Stomach smooth muscle (tissue), 2 donors: ENCODE data around the gene SLC46A1.

Source experiments
- H3K27ac ChIP-seq: one replicate; pipeline ENCODE4 v1.7.0; 2013; ENCODE audit warnings: mild to moderate bottlenecking, low read length, inconsistent platforms
- H3K27me3 ChIP-seq, 2 donors: one replicate each; pipeline ENCODE4 v1.7.0; 2013; ENCODE audit warnings: low read length in 2 of 2; ENCODE audit not compliant: insufficient read depth in 2 of 2, control insufficient read depth in 1 of 2
- H3K36me3 ChIP-seq, 2 donors: one replicate each; pipeline ENCODE4 v1.7.0; 2013; ENCODE audit warnings: low read length in 2 of 2; ENCODE audit not compliant: control insufficient read depth in 2 of 2, insufficient read depth in 2 of 2
- H3K4me1 ChIP-seq: one replicate; pipeline ENCODE4 v1.7.0; 2013; ENCODE audit warnings: low read length; ENCODE audit not compliant: control insufficient read depth, insufficient read depth
- H3K4me3 ChIP-seq, 2 donors: one replicate each; pipeline ENCODE4 v1.7.0; 2013; ENCODE audit warnings: low read length in 2 of 2
- H3K9ac ChIP-seq, 2 donors: one replicate each; pipeline ENCODE4 v1.7.0; 2013; ENCODE audit warnings: low read length in 2 of 2, mild to moderate bottlenecking in 1 of 2
- H3K9me3 ChIP-seq, 2 donors: one replicate each; pipeline ENCODE4 v1.7.0; 2013; ENCODE audit warnings: low read length in 2 of 2; ENCODE audit not compliant: control insufficient read depth in 2 of 2
- donor health status: healthy.
- donor health status: Pancreatic carcinoma.

The SLC46A1 gene

DNA sequence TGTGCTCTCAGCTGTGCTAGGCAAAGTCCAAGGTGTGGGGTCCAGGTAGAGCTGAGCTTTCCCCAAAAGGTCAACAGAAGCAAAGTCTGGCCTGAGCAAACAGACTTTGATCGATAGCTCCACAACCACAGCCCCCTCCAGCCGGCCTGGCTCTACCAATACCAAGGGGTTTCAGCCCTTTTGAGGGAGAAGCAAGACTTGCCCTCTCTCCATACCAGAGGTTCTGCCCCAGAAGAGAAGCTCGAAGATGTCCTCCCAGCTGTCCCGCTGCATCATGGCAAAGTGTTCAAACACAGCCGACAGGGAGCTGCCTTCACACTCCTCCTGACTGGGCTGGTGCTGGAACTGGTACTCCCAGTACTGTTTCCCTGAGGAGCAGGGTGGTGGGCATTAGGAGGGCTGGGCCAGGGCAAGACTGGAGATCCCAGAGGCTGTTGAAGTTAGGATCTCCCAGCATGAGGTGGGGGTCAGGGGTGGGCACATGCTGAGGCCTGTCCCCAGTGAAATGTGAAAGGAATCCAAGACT is 37.6 kb downstream of the SLC46A1 start:
- no peak overlapping the region for H3K27ac ChIP-seq

DNA sequence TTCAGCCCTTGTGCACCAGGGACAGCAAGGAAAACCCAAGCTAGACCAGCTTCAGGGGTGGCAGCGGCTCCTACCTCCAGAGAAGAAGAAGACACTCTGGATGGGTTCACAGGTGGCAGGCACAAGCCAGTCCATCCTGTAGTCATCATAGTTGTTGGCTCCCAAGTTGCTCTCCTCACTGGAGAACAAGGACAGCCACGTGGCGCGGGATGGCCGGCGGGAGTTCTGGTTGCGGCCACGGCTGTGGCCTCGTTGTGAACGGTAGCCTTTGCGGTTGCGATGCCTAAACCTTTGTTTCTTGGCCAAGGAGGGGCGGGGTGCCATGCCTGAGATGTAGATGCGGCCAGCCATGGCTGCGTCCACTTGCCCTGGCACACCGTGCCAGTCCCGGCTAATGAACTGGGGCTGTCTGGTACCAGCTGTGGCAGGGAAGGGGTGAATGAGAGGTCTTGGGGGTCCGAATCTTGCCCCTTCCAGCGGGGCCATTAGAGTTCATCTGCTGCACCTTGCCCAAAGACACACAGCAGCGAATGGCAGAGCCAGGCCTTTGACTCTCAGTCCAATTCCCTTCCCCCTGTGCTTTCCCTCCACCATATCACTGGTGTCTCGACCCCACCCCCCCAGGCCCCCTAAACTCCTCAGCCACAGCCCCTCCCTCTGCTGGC is 38.2 kb downstream of the SLC46A1 start:
- no peaks in the 10 kb centered on the region for H3K27me3 ChIP-seq
- H3K4me1 ChIP-seq: peaks cover 17% of the 10 kb centered on the region
- no peak overlapping the region for H3K27ac ChIP-seq
- no peak overlapping the region for H3K4me3 ChIP-seq
- no peaks in the 10 kb centered on the region for H3K9me3 ChIP-seq
- no peak overlapping the region for H3K9ac ChIP-seq
- peaks cover 13 to 17% of the 10 kb centered on the region in 2 donors for H3K36me3 ChIP-seq

More for the DNA sequence above, 37.6 kb downstream of the SLC46A1 start:
- H3K9ac ChIP-seq: no peak overlapping the region
- no peak overlapping the region for H3K4me3 ChIP-seq
- H3K4me1 ChIP-seq: peaks cover 23% of the 10 kb centered on the region
- peaks cover 7 to 12% of the 10 kb centered on the region in 2 donors for H3K36me3 ChIP-seq
- no peaks in the 10 kb centered on the region for H3K27me3 ChIP-seq
- no peaks in the 10 kb centered on the region for H3K9me3 ChIP-seq

DNA sequence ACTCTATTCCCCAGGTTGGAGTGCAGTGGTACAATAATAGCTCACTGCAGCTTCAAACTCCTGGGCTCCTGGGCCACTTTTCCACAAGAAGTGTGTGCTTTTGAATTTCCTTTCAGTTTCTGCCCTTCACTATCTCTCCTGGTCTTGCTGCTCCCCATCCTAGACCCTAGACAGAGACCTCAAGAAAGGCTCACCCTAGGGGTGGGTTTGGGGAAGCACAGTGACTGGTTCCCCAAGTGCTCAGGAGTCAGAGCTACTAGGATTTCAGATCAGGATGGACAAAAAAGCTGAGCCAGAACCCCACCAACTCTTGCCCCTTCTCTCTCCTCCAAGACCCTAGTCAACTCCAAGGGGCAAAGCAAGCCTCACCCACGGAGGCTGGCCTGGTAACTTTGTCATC is 39.4 kb downstream of the SLC46A1 start:
- Histone ChIP-seq H3K4me3 (no peak overlapping the region), H3K4me1 (peaks cover 7% of the 10 kb centered on the region), H3K27me3 (no peaks in the 10 kb centered on the region), H3K9me3 (no peaks in the 10 kb centered on the region), H3K36me3 (peaks cover 18 to 26% of the 10 kb centered on the region in 2 donors), H3K27ac (no peak overlapping the region), H3K9ac (no peak overlapping the region)

DNA sequence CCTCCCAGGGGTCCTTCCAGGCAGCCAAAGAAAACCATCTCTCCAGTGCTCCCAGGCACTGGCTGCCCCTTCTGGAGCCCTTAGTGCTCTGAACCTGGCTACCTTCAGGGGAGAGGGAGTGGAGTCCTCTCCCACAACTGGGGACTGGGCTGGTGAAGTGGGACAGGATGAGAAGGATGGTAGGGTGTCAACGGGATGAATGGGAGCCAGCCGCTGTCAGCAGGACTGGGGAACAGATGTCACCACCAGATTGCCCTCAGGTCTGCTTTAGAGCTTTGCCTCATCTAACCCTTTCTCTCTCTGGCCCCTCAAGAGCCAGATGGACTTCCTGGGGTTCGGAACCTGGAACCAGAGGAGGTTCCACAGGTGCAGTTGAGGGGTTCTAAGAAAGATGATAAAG is 40.5 kb downstream of the SLC46A1 start:
- Histone ChIP-seq H3K27ac (no peak overlapping the region), H3K4me1 (no peaks in the 10 kb centered on the region), H3K27me3 (no peaks in the 10 kb centered on the region), H3K9me3 (no peaks in the 10 kb centered on the region), H3K9ac (no peak overlapping the region), H3K4me3 (no peak overlapping the region), H3K36me3 (peaks cover 29 to 37% of the 10 kb centered on the region in 2 donors)

DNA sequence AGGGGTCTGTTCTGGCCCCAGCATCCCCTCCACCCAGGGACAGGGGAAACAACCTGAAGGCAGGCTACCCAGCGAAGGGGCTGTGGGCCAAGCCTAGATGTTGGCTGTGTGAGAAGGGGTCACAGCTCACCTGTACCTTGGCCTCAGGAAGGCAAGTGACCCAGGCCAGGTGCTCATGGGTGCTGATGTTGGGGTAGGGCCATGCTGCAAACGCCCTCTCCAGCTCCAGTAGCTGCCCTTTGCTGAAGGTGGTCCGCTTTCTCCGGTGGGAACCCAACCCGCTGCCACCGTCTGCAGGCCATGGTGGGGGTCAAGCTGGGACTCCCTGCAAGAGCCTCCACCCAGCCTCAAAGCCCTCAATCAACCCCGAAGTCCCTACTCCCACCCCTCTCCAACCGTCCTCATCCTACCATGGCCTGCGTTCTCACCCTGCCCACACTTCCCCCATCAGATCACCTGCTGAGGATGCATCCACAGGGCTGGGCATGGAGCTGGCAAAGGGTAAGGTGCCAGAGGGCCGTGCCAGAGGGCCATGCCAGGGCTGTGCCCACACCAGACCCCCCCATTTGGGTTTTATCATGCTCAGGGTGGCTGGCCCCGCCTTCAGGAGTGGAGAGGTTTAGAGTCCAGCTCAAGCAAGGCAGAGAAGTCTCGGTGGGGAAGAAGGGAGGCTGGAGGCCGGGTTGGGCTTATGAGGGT is 41.2 kb downstream of the SLC46A1 start, which contains the start of gene SEBOX:
TSS of gene SEBOX (minus strand) at position 535 of the 699 bp plus-strand sequence. CDS start at position 487, 48 bp downstream.
- H3K36me3 ChIP-seq: peaks cover 34 to 42% of the 10 kb centered on the region in 2 donors
- no peaks in the 10 kb centered on the region for H3K9me3 ChIP-seq
- no peak within 1 kb of the TSS for H3K27ac ChIP-seq
- H3K27me3 ChIP-seq: no peaks in the 10 kb centered on the region
- no peak within 1 kb of the TSS for H3K9ac ChIP-seq
- no peaks in the 10 kb centered on the region for H3K4me1 ChIP-seq
- H3K4me3 ChIP-seq: no peak within 1 kb of the TSS

DNA sequence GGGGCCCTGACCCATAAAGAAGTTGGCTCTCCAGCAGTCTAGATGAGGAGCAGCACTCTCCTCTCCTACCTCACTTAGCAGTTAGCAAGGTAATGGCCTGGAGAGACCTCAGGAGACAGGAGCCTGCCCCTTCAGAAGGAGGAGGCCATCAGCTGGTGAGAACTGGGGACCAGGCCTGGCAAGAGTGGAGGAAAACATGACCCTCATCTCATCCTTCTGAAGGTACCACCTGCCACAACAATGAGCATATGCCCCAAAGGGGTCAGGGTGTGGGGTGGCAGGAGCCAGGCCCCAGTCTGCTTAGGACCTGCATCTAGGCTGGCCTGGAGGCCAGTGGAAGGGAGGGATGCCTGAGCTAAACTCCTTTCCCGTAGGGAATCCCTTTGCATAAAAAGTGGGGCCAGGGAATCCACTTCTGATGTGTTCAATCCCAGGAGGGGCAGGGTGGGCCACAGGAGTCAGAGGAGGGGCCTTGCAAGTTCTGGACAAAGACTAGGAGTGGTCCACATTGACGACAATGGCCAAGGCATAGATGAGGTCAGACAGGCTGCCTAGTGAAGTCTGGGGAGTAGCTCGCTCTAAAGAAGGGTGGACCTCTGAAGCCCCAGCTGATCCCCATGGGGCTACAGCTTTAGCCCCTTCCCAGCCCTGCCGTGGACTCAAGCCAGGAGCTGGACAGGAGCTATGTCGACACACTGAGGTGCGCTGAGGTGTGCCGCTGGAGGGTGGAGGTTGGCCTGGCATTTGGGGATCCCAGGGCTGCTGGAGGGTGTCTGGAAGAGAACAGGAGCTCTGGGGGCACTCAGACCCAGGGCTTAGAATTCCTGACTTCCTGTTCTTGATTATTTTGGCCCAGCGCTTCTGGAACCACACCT is 42.0 kb downstream of the SLC46A1 start:
- H3K9me3 ChIP-seq: no peaks in the 10 kb centered on the region
- no peak overlapping the region for H3K27ac ChIP-seq
- no peak overlapping the region for H3K9ac ChIP-seq
- H3K36me3 ChIP-seq: peaks cover 37 to 42% of the 10 kb centered on the region in 2 donors
- H3K4me1 ChIP-seq: no peaks in the 10 kb centered on the region
- no peaks in the 10 kb centered on the region for H3K27me3 ChIP-seq
- H3K4me3 ChIP-seq: no peak overlapping the region

DNA sequence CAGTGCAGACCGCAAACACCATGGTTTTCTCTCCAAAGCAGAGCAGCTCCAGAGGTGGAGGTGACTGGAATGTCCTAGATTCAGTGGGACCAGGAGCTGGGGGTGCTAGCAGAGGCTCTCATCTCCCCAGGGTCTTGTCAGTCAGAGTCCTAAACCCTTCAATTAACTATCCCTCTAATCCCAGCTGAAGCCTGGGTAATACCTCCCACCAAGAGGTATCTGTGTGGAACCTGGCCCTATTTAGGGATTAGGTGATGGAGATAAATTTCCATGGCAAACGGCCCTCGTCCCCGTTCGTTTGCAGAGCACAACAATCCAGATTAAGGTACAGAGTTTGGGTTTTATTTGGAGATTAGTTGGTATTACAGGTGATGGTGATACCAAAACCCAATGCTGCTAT is 42.8 kb downstream of the SLC46A1 start:
- no peaks in the 10 kb centered on the region for H3K9me3 ChIP-seq
- H3K9ac ChIP-seq: no peak overlapping the region
- H3K27ac ChIP-seq: no peak overlapping the region
- H3K27me3 ChIP-seq: no peaks in the 10 kb centered on the region
- H3K4me1 ChIP-seq: peaks cover 4% of the 10 kb centered on the region
- H3K36me3 ChIP-seq: peaks cover 37 to 42% of the 10 kb centered on the region in 2 donors
- no peak overlapping the region for H3K4me3 ChIP-seq

DNA sequence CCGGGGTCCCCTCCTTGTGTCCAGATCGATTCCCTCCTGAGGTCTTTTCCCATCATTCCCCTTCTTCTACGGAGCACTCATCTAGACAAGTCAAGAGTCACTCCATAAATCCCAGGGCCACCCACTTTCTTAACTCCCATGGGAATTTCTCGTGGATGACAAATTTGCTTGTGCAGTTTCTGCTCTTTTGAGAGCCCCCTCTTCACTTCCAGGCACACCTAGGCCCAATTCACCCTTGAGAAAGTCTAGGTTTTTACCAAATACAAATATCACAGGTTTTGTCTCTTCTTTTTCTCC is 48.2 kb downstream of the SLC46A1 start:
- H3K27ac ChIP-seq: peak overlapping the region; percentile 82
- H3K27me3 ChIP-seq: no peaks in the 10 kb centered on the region
- no peaks in the 10 kb centered on the region for H3K9me3 ChIP-seq
- H3K9ac ChIP-seq: peak overlapping the region; percentile 87 to 92
- peak overlapping the region; percentile 85 to 97 for H3K4me3 ChIP-seq
- H3K4me1 ChIP-seq: peaks cover 25% of the 10 kb centered on the region
- peaks cover 42 to 44% of the 10 kb centered on the region in 2 donors for H3K36me3 ChIP-seq

DNA sequence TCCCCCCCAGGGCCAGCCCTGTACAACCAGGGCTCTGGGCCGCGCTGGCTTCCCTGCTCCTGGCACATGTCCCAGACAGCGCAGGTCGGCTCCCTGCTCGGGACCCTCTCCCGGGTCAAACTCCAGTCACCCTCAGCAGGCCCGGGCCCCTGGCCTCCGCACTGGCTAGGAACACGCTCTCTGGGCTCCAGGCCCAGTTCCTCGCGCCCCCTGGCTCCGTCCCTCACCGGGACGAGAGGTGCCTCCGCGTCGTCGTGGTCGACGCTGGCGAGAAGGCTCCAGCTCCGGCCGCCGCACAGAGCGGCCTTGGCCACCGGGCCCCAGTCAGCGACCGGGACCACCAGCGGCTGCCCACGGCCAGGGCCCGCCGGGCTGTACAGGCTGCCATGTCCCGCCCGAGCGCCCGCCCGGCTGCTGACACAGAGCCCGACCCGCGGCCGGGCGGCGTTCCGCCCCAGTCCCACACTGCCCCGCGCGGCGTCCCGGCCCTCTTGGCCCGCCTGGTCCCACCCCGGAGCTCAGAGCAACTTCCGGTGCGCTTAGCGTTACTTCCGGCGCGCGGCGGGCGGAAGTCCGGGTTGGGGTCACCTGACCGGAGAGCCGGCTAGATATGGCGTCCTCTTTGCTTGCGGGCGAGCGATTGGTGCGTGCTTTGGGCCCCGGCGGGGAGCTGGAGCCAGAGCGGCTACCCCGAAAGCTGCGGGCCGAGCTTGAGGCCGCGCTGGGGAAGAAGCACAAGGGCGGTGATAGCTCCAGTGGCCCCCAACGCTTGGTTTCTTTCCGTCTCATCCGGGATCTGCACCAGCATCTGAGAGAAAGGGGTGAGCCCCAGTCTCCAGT is 48.7 kb downstream of the SLC46A1 start, which contains the start of gene POLDIP2:
TSS of gene POLDIP2 (minus strand) at position 467 of the 840 bp plus-strand sequence. CDS start at position 388, 79 bp downstream.
- peaks cover 41 to 42% of the 10 kb centered on the region in 2 donors for H3K36me3 ChIP-seq
- H3K4me1 ChIP-seq: peaks cover 25% of the 10 kb centered on the region
- peak within 1 kb of the TSS; percentile 82 for H3K27ac ChIP-seq
- H3K4me3 ChIP-seq: peak within 1 kb of the TSS; percentile 85 to 97
- no peaks in the 10 kb centered on the region for H3K9me3 ChIP-seq
- H3K9ac ChIP-seq: peak within 1 kb of the TSS; percentile 92 to 97
- no peaks in the 10 kb centered on the region for H3K27me3 ChIP-seq

DNA sequence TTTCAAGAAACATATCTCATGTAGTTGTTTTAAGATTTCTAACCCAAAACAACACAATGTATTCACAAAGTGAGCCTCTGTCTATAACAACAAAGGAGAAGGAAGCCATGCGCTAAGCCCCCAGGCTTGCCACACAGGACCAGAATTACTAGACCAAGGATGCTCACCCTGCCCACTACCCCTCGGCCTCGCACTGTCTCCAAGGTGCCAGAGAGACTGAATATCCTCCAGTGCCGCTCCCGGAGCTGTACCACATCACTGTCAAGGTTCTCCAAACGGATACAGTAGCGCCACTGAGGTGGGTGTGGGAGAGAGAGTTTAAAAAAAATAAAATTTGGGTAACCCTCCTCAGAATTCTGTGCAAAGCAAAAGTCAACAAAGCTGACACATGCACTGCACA is 55.7 kb downstream of the SLC46A1 start:
- Histone ChIP-seq H3K27ac (no peak overlapping the region), H3K4me3 (no peak overlapping the region), H3K9me3 (no peaks in the 10 kb centered on the region), H3K27me3 (no peaks in the 10 kb centered on the region), H3K4me1 (peaks cover 3% of the 10 kb centered on the region), H3K9ac (no peak overlapping the region), H3K36me3 (peaks cover 70 to 81% of the 10 kb centered on the region in 2 donors)
